GM18517 (cell line): ENCODE data around the gene PCDHGA1.
A peak's percentile ranks its signal among the peaks of the same experiment; 100 is the strongest.
"Not testable (repeated sequence)": the region's sequence is repeated elsewhere in the genome, so short reads cannot be mapped to it uniquely, and the experiment has no call there.

Source experiments
- ATAC-seq: cut with Tn5 transposase; IDR thresholded peaks from one replicate; pipeline ENCODE4 v1.9.1; 2021; ENCODE audit warnings: mild to moderate bottlenecking, moderate library complexity; ENCODE audit not compliant: unreplicated experiment

The PCDHGA1 gene

GRCh38 chr5:141382469-141383294 lies 52.4 kb downstream of the PCDHGA1 start, which contains the start of gene PCDHGA7:
Gene PCDHGA7, plus strand, starts transcription at chr5:141382742. Its CDS starts 158 bp downstream, at chr5:141382900.
- no peak for ATAC-seq

- ATAC-seq: no peak
These were observed 53.0 kb downstream of the PCDHGA1 start for GRCh38 chr5:141383345-141383744.

GRCh38 chr5:141384471-141385267 lies 54.4 kb downstream of the PCDHGA1 start:
- ATAC-seq: no peak

GRCh38 chr5:141387557-141388311 lies 57.4 kb downstream of the PCDHGA1 start, which contains the start of gene PCDHGB4:
Gene PCDHGB4, plus strand, starts transcription at chr5:141387698. Its CDS starts 187 bp downstream, at chr5:141387885.
- ATAC-seq: not testable (repeated sequence)

- ATAC-seq: no peak
These were observed 58.3 kb downstream of the PCDHGA1 start for GRCh38 chr5:141388661-141389060.

GRCh38 chr5:141389153-141390042 lies 59.1 kb downstream of the PCDHGA1 start:
- no peak for ATAC-seq

- no peak for ATAC-seq
These were observed 62.3 kb downstream of the PCDHGA1 start, which contains the start of gene PCDHGA8 for GRCh38 chr5:141392429-141393198. Gene PCDHGA8, plus strand, starts transcription at chr5:141392633. Its CDS starts 181 bp downstream, at chr5:141392814.

- ATAC-seq: no peak
These were observed 63.0 kb downstream of the PCDHGA1 start for GRCh38 chr5:141393267-141393666.

- not testable (repeated sequence) for ATAC-seq
These were observed 64.3 kb downstream of the PCDHGA1 start for GRCh38 chr5:141394401-141395187.

- peak; percentile 93 for ATAC-seq
These were observed 67.6 kb downstream of the PCDHGA1 start, which contains the start of gene PCDHGB5 for GRCh38 chr5:141397756-141398551. Gene PCDHGB5, plus strand, starts transcription at chr5:141397947. Its CDS starts 181 bp downstream, at chr5:141398128.

- no peak for ATAC-seq
These were observed 68.3 kb downstream of the PCDHGA1 start for GRCh38 chr5:141398608-141399007.

- no peak for ATAC-seq
These were observed 69.4 kb downstream of the PCDHGA1 start for GRCh38 chr5:141399555-141400258.

GRCh38 chr5:141402553-141403243 lies 72.4 kb downstream of the PCDHGA1 start, which contains the start of gene PCDHGA9:
Gene PCDHGA9, plus strand, starts transcription at chr5:141402778. Its CDS starts 175 bp downstream, at chr5:141402953.
- ATAC-seq: no peak

GRCh38 chr5:141403387-141403786 lies 73.1 kb downstream of the PCDHGA1 start:
- ATAC-seq: no peak

- not testable (repeated sequence) for ATAC-seq
These were observed 77.6 kb downstream of the PCDHGA1 start, which contains the start of gene PCDHGB6 for GRCh38 chr5:141407790-141408505. Gene PCDHGB6, plus strand, starts transcription at chr5:141408021. Its CDS starts 182 bp downstream, at chr5:141408203.
